Thyroid gland (tissue), 4 donors: ENCODE measurements around the gene FCHO1. TPM values are rescaled to one million over a fixed set of nuclear protein-coding genes. Genes with fewer than 3 reads are reported as not detected.

ENCODE experiments used
- DNase-seq, 2 donors: peaks; one replicate each; pipeline ENCODE4 v3.0.0-alpha.2; 2019
- H3K27ac ChIP-seq, 3 donors: fragments of 200-600 bp; sonication (generic); 1 replicate in 2 of 3; 2 replicates in 1 of 3; pipeline ENCODE4 v1.5.1; 2016 to 2019; ENCODE audit warnings: mild to moderate bottlenecking in 1 of 3, moderate library complexity in 1 of 3
- H3K27me3 ChIP-seq: fragments of 200-600 bp; sonication (generic); one replicate; pipeline ENCODE4 v1.5.1; 2019
- H3K36me3 ChIP-seq, 2 donors: fragments of 200-600 bp; sonication (generic); one replicate each; pipeline ENCODE4 v1.5.1; 2016 to 2019
- H3K4me1 ChIP-seq, 2 donors: fragments of 200-600 bp; sonication (generic); one replicate each; pipeline ENCODE4 v1.5.1; 2017 to 2019
- H3K4me3 ChIP-seq, 3 donors: fragments of 200-600 bp; sonication (generic); replicated peaks in 1 of 3; 1 replicate in 2 of 3; 2 replicates in 1 of 3; pipeline ENCODE4 v1.5.1; 2016; ENCODE audit warnings: mild to moderate bottlenecking in 1 of 3
- H3K9me3 ChIP-seq: fragments of 200-600 bp; sonication (generic); one replicate; pipeline ENCODE4 v1.5.1; 2017
- CTCF ChIP-seq, 6 experiments: fragments of 200-600 bp in 3 of 6; fragments of 450-650 bp in 3 of 6; sonication (generic) in 3 of 6; IDR thresholded peaks; one replicate each; pipeline ENCODE4 v1.5.1; 2016 to 2019; ENCODE audit warnings: antibody characterized with exemption in 6 of 6, mild to moderate bottlenecking in 2 of 6, inconsistent platforms in 1 of 6, moderate library complexity in 1 of 6
- POLR2A ChIP-seq, 2 donors: fragments of 450-650 bp; IDR thresholded peaks; one replicate each; pipeline ENCODE4 v1.6.1; 2017; ENCODE audit warnings: antibody characterized with exemption in 2 of 2, mild to moderate bottlenecking in 2 of 2, moderate library complexity in 1 of 2
- WGBS, 2 donors: methylation state at CpG; one replicate each; pipeline ENCODE4 v1.1.5; 2017; 5-methylcytosine and 5-hydroxymethylcytosine counted together
- intact Hi-C: fragments of 100-400 bp; cut with DNase I; formaldehyde crosslinking; loops from one replicate; pipeline ENCODE4 v1.15.1; 2023
- total RNA-seq, 4 donors: library from RNA; depleted of rRNA; stranded (reverse); fragments of >200 nt; gene quantifications; one replicate each; pipeline ENCODE4 v1.2.3, GENCODE V29; 2016

Gene FCHO1, protein sequence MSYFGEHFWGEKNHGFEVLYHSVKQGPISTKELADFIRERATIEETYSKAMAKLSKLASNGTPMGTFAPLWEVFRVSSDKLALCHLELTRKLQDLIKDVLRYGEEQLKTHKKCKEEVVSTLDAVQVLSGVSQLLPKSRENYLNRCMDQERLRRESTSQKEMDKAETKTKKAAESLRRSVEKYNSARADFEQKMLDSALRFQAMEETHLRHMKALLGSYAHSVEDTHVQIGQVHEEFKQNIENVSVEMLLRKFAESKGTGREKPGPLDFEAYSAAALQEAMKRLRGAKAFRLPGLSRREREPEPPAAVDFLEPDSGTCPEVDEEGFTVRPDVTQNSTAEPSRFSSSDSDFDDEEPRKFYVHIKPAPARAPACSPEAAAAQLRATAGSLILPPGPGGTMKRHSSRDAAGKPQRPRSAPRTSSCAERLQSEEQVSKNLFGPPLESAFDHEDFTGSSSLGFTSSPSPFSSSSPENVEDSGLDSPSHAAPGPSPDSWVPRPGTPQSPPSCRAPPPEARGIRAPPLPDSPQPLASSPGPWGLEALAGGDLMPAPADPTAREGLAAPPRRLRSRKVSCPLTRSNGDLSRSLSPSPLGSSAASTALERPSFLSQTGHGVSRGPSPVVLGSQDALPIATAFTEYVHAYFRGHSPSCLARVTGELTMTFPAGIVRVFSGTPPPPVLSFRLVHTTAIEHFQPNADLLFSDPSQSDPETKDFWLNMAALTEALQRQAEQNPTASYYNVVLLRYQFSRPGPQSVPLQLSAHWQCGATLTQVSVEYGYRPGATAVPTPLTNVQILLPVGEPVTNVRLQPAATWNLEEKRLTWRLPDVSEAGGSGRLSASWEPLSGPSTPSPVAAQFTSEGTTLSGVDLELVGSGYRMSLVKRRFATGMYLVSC
- total RNA-seq: 1 to 10 TPM in 1 of 4 donors, under 1 TPM in 2, not detected in 1; 0.40 to 1.6 (median 0.67) TPM

DNA sequence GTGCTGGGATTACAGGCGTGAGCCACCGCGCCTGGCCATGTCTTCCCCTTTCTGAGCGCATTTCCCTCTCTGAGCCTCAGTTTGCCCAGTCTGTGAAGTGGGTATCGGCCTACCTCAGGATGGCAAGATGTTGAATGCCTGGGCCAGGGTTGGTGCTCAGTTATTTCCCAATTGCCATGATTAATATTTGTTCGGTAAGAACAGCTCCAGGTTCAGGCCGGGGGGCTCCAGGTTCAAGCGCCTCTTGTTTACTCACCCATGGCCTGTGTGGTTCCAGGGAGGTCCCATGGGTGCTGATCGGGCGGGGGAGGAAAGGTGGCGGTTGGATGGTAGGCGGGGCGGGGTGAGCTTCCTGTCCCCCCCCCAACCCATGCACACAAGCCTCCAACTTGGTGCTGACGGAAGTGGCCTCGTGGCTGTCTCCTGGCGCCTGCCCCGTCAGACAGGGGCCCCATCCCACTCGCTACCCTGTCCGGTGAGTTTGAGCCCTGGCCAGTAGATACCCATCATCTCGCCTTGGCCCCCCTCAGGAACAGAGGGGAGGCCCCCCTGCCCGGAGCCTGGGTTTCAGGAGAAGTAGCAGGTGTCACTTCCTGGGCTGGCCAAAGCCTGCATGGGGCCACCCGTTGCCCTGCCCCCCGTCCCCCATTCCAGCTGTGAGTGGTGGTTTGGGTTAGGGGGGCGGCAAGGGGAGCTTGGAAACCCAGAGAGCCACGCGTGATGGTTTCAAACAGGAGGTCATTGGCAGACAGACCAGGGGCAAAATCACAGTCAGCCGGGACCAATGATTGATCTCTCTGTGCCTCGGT, at the start of gene FCHO1:
FCHO1 (plus strand) TSS at position 375 of the 809 bp plus-strand sequence. CDS start 3,688 bp downstream, outside the sequence.
- 64 to 83% methylated on average over 9 to 24 of the region's 28 CpGs for WGBS, 2 donors
- H3K27ac ChIP-seq: no peak within 1 kb of the TSS
- peak; percentile 11 to 15 for DNase-seq

DNA sequence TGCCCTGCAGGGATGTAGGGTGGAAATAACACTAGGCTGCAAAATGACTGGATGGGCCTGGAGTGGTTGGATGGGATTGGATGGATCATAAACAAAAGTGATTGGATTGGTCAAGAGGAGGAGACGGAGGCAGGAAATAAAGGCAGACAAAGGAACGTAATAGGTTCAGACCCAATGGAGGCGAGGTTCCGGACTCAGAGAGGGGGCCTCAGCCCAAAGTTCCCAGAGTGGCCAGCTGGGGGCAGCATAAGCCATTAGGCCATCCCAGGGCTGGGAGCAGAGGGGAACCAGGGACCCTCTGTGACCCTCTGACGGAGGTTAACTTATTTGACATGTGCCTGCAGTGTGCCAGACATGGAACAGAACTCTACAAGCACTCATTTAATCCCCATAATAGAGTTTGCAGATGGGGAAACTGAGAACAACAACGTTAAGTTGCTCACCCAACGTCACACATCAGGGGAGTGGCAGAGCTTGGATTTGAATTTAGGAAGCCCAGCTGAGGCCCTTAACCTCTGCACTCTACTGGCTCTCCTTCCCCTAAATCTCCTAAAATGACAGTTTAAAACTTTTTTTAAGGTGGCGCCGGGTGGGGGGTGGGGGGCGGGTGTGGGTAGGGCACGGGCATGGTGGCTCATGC, 47.3 kb upstream of the FCHO1 start:
- 43 to 49% methylated on average over 9 to 11 of the region's 11 CpGs for WGBS, 2 donors
- Histone ChIP-seq H3K36me3 (no peaks in the 10 kb centered on the region), H3K4me3 (no peak overlapping the region), H3K27me3 (no peaks in the 10 kb centered on the region), H3K27ac (no peak overlapping the region), H3K9me3 (no peaks in the 10 kb centered on the region), H3K4me1 (no peaks in the 10 kb centered on the region)
- TF ChIP-seq CTCF (IDR thresholded peaks at IDR 0.05): peak; percentile 49 to 73 (median 56)
- TF ChIP-seq POLR2A (IDR thresholded peaks at IDR 0.05): no peak
- peak in 1 of 2 donors; percentile 33 for DNase-seq
- intact Hi-C loops: no loop called here

More for the DNA sequence above, at the start of gene FCHO1:
- no peak within 1 kb of the TSS for H3K4me3 ChIP-seq
- no peaks in the 10 kb centered on the region for H3K36me3 ChIP-seq
- intact Hi-C loops: no loop called here
- H3K9me3 ChIP-seq: no peaks in the 10 kb centered on the region
- TF ChIP-seq POLR2A (IDR thresholded peaks at IDR 0.05) (no peak), CTCF (IDR thresholded peaks at IDR 0.05) (no peak)
- H3K4me1 ChIP-seq: peaks cover 0 to 9% of the 10 kb centered on the region in 2 donors
- no peaks in the 10 kb centered on the region for H3K27me3 ChIP-seq

GRCh38 chr19:17706750-17707181, 44.5 kb upstream of the FCHO1 start:
- no peaks in the 10 kb centered on the region for H3K36me3 ChIP-seq

More at GRCh38 chr19:17706750-17707181, 44.5 kb upstream of the FCHO1 start:
- no peaks in the 10 kb centered on the region for H3K27me3 ChIP-seq
- intact Hi-C loops: loop anchor here (5.0 kb wide), 2 partner anchors 61 to 151 kb away; partner anchors contain the start of gene RPL18A
- DNase-seq: no peak
- no peaks in the 10 kb centered on the region for H3K4me1 ChIP-seq
- no peaks in the 10 kb centered on the region for H3K9me3 ChIP-seq
- TF ChIP-seq POLR2A (IDR thresholded peaks at IDR 0.05) (no peak), CTCF (IDR thresholded peaks at IDR 0.05) (no peak)
- 15 to 18% methylated on average over 15 to 17 of the region's 17 CpGs for WGBS, 2 donors
- no peak overlapping the region for H3K4me3 ChIP-seq
- no peak overlapping the region for H3K27ac ChIP-seq
